ENCODE results near the gene CAMK2A. TPM values are rescaled to one million over a fixed set of nuclear protein-coding genes. Genes with fewer than 3 reads are reported as not detected.

The CAMK2A gene
- total RNA-seq, 2 experiments from 2014 or later = not detected

- H3K4me2 ChIP-seq (ENCODE audit: low read length) = no peak overlapping the region
- no peaks in the 10 kb centered on the region for H3K9me2 ChIP-seq (ENCODE audit: insufficient read depth, low read length)
- H2AFZ ChIP-seq (ENCODE audit: low read length) = no peak overlapping the region
- no peaks in the 10 kb centered on the region for H3K4me1 ChIP-seq (ENCODE audit: insufficient read depth, low read length, poor library complexity, severe bottlenecking)
- ChIA-PET CTCF (ENCODE audit: unreplicated experiment) (no interaction called here), POLR2A (interaction anchor here (0.5 kb wide), 1 partner anchor 121 kb away, joined by 3 read pairs; no protein-coding TSS in a partner anchor)
- H3K27ac ChIP-seq (ENCODE audit: low read depth, low read length, poor library complexity, severe bottlenecking) = no peak overlapping the region
- no peaks in the 10 kb centered on the region for H3K9me3 ChIP-seq (ENCODE audit: low read length)
- intact Hi-C loops (cut with micrococcal nuclease; ENCODE audit: unreplicated experiment) = no loop called here
- TF ChIP-seq, protein P1, sequence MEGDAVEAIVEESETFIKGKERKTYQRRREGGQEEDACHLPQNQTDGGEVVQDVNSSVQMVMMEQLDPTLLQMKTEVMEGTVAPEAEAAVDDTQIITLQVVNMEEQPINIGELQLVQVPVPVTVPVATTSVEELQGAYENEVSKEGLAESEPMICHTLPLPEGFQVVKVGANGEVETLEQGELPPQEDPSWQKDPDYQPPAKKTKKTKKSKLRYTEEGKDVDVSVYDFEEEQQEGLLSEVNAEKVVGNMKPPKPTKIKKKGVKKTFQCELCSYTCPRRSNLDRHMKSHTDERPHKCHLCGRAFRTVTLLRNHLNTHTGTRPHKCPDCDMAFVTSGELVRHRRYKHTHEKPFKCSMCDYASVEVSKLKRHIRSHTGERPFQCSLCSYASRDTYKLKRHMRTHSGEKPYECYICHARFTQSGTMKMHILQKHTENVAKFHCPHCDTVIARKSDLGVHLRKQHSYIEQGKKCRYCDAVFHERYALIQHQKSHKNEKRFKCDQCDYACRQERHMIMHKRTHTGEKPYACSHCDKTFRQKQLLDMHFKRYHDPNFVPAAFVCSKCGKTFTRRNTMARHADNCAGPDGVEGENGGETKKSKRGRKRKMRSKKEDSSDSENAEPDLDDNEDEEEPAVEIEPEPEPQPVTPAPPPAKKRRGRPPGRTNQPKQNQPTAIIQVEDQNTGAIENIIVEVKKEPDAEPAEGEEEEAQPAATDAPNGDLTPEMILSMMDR (conservative IDR thresholded peaks at IDR 0.05; ENCODE audit: low read length) = no peak
- no peak for TF ChIP-seq EZH2phosphoT487 (IDR thresholded peaks at IDR 0.05; ENCODE audit: borderline replicate concordance, low read depth, low read length)
- H4K20me1 ChIP-seq (ENCODE audit: insufficient read depth, low read length) = no peaks in the 10 kb centered on the region
- H3K79me2 ChIP-seq (ENCODE audit: insufficient read depth, low read depth, low read length) = no peaks in the 10 kb centered on the region
- H3K36me3 ChIP-seq (ENCODE audit: insufficient read depth, low read length) = no peaks in the 10 kb centered on the region
- BruUV-seq (replicated peaks) = no TSS peak
- no peak for DNase-seq (ENCODE audit: low spot score)
- H3K4me3 ChIP-seq (ENCODE audit: low read depth, low read length, poor library complexity, severe bottlenecking) = no peak overlapping the region
These were observed 109.1 kb downstream of the CAMK2A start for GRCh38 chr5:150180241-150181026.

DNA sequence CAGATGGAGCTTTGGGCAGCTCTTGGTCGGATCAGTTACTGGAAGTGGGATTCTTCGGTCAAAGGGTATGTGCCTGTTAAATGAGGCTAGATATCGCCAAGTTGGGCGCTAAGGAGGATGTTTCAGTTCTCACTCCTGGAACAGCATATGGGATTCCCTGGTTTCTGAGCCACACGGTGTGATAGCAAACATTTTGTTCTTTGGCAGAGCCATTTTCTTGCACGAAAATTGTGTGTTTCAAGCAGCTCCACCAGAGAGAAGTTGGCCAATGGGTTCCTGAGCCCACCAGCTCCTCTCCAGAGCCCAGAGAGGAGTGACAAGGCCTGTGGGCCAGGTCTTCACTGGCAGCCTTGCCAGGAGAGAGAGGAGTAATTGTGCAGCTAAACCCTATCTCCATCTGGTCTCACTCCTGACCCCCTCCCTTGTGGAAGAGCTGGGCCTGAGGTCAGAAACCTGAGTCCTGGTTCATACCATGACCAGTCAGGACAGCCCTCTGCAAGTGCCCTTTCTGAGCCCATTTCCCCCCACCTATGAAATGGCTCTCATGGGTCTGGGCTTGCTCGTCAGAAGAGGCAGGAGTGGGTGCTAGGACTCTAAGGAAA lies 110.5 kb downstream of the CAMK2A start:
- intact Hi-C loops (cut with micrococcal nuclease; ENCODE audit: unreplicated experiment) = no loop called here
- H3K4me3 ChIP-seq (ENCODE audit: low read depth, low read length, poor library complexity, severe bottlenecking) = no peak overlapping the region
- no peaks in the 10 kb centered on the region for H3K9me3 ChIP-seq (ENCODE audit: low read length)
- no peaks in the 10 kb centered on the region for H3K4me1 ChIP-seq (ENCODE audit: insufficient read depth, low read length, poor library complexity, severe bottlenecking)
- H3K79me2 ChIP-seq (ENCODE audit: insufficient read depth, low read depth, low read length) = no peaks in the 10 kb centered on the region
- no peaks in the 10 kb centered on the region for H3K36me3 ChIP-seq (ENCODE audit: insufficient read depth, low read length)
- no peak overlapping the region for H3K27ac ChIP-seq (ENCODE audit: low read depth, low read length, poor library complexity, severe bottlenecking)
- H3K9me2 ChIP-seq (ENCODE audit: insufficient read depth, low read length) = no peaks in the 10 kb centered on the region
- H3K4me2 ChIP-seq (ENCODE audit: low read length) = no peak overlapping the region
- POLR2A ChIA-PET = no interaction called here
- H2AFZ ChIP-seq (ENCODE audit: low read length) = no peak overlapping the region
- CTCF ChIA-PET (ENCODE audit: unreplicated experiment) = no interaction called here
- no peak for DNase-seq (ENCODE audit: low spot score)
- no peaks in the 10 kb centered on the region for H4K20me1 ChIP-seq (ENCODE audit: insufficient read depth, low read length)
- TF ChIP-seq EZH2phosphoT487 (IDR thresholded peaks at IDR 0.05; ENCODE audit: borderline replicate concordance, low read depth, low read length) = no peak
- TF ChIP-seq, protein P1 (conservative IDR thresholded peaks at IDR 0.05; ENCODE audit: low read length) = no peak
- BruUV-seq (replicated peaks) = no TSS peak

DNA sequence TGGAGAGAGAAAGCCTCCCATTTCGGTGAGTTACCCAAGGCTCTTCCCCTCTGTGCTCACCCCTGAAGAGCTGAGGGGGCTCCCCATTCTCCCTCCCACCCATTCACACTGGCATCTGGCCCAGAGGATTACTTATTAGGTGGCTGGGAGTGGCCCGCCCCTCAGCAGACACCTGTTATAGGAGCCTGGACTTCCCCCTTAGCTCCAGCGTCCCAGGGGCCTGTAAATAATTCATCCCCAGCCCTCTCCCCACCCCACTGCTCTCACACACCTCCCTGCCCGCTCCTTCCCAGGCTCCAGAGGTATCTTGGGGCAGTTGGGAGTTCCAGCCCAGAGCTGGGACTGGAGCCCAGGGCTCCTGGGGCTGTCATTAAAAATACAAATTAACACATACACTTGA lies 111.3 kb downstream of the CAMK2A start:
- BruUV-seq (replicated peaks) = no TSS peak
- H3K9me2 ChIP-seq (ENCODE audit: insufficient read depth, low read length) = no peaks in the 10 kb centered on the region
- H3K4me1 ChIP-seq (ENCODE audit: insufficient read depth, low read length, poor library complexity, severe bottlenecking) = no peaks in the 10 kb centered on the region
- no peak overlapping the region for H3K27ac ChIP-seq (ENCODE audit: low read depth, low read length, poor library complexity, severe bottlenecking)
- DNase-seq (ENCODE audit: low spot score) = no peak
- H3K4me2 ChIP-seq (ENCODE audit: low read length) = no peak overlapping the region
- H3K4me3 ChIP-seq (ENCODE audit: low read depth, low read length, poor library complexity, severe bottlenecking) = no peak overlapping the region
- TF ChIP-seq, protein P1 (conservative IDR thresholded peaks at IDR 0.05; ENCODE audit: low read length) = no peak
- no peak for TF ChIP-seq EZH2phosphoT487 (IDR thresholded peaks at IDR 0.05; ENCODE audit: borderline replicate concordance, low read depth, low read length)
- intact Hi-C loops (cut with micrococcal nuclease; ENCODE audit: unreplicated experiment) = no loop called here
- no peaks in the 10 kb centered on the region for H4K20me1 ChIP-seq (ENCODE audit: insufficient read depth, low read length)
- no peaks in the 10 kb centered on the region for H3K36me3 ChIP-seq (ENCODE audit: insufficient read depth, low read length)
- H3K9me3 ChIP-seq (ENCODE audit: low read length) = no peaks in the 10 kb centered on the region
- H3K79me2 ChIP-seq (ENCODE audit: insufficient read depth, low read depth, low read length) = no peaks in the 10 kb centered on the region
- CTCF ChIA-PET (ENCODE audit: unreplicated experiment) = no interaction called here
- no peak overlapping the region for H2AFZ ChIP-seq (ENCODE audit: low read length)
- POLR2A ChIA-PET = no interaction called here
